Brain microvascular endothelial cell (primary cell): ENCODE data around the gene PCDHB7.
"Not testable (repeated sequence)": the region's sequence is repeated elsewhere in the genome, so short reads cannot be mapped to it uniquely, and the experiment has no call there.

ENCODE experiments used
- DNase-seq: peaks from one replicate; pipeline ENCODE4 v3.0.0-alpha.2; 2020
- H3K27ac ChIP-seq: fragments of 250-450 bp; sonication (Bioruptor Pico); 2 replicates; pipeline ENCODE4 v1.5.1; 2020; ENCODE audit warnings: mild to moderate bottlenecking, moderate library complexity
- H3K27me3 ChIP-seq: fragments of 250-450 bp; sonication (Bioruptor Pico); replicated peaks from 2 replicates; pipeline ENCODE4 v1.5.1; 2020; ENCODE audit warnings: mild to moderate bottlenecking
- H3K36me3 ChIP-seq: fragments of 250-450 bp; sonication (Bioruptor Pico); replicated peaks from 2 replicates; pipeline ENCODE4 v1.5.1; 2020; ENCODE audit warnings: mild to moderate bottlenecking
- H3K4me3 ChIP-seq: 2 replicates; pipeline ENCODE4 v1.5.1; 2011; ENCODE audit warnings: low read depth, mild to moderate bottlenecking, control low read depth, low read length, moderate library complexity
- CTCF ChIP-seq: IDR thresholded peaks from 2 replicates; pipeline ENCODE4 v1.5.1; 2011; ENCODE audit warnings: low read depth, mild to moderate bottlenecking, moderate library complexity, low read length, control low read depth, inconsistent platforms; ENCODE audit errors: missing control alignments
- in situ Hi-C: cut with HindIII; loops from 2 replicates; pipeline ENCODE4 v1.10.0; 2017; ENCODE audit warnings: low sequenced_read_pairs, low pct_ligation_motif_present

PCDHB7 gene

GRCh38 chr5:141149812-141150211, 22.6 kb upstream of the PCDHB7 start, which contains the start of gene PCDHB6:
Gene PCDHB6 (plus strand): TSS chr5:141150057. CDS start chr5:141150258, 201 bp downstream.
- in situ Hi-C loops, result no loop called here
- Histone ChIP-seq H3K27ac (no peak within 1 kb of the TSS), H3K4me3 (no peak within 1 kb of the TSS), H3K36me3 (no peaks in the 10 kb centered on the region), H3K27me3 (no peaks in the 10 kb centered on the region)
- no peak for TF ChIP-seq CTCF
- no peak for DNase-seq

GRCh38 chr5:141150224-141150992, 22.0 kb upstream of the PCDHB7 start:
- no peak for TF ChIP-seq CTCF
- Histone ChIP-seq H3K27me3 (no peaks in the 10 kb centered on the region), H3K4me3 (no peak overlapping the region), H3K27ac (no peak overlapping the region), H3K36me3 (no peaks in the 10 kb centered on the region)
- no peak for DNase-seq
- in situ Hi-C loops, result no loop called here

- Histone ChIP-seq H3K4me3 (no peak overlapping the region), H3K36me3 (no peaks in the 10 kb centered on the region), H3K27ac (no peak overlapping the region), H3K27me3 (no peaks in the 10 kb centered on the region)
- in situ Hi-C loops, result no loop called here
- TF ChIP-seq CTCF, result no peak
- no peak for DNase-seq
Measured at GRCh38 chr5:141150993-141151325, 21.5 kb upstream of the PCDHB7 start.

- DNase-seq, in situ Hi-C loops, H3K36me3 ChIP-seq, H3K27me3 ChIP-seq, H3K27ac ChIP-seq, H3K4me3 ChIP-seq: not testable (repeated sequence)
Measured at GRCh38 chr5:141151632-141152031, 20.8 kb upstream of the PCDHB7 start.

- DNase-seq, in situ Hi-C loops: not testable (repeated sequence)
Measured at GRCh38 chr5:141152096-141152495, 20.3 kb upstream of the PCDHB7 start.

GRCh38 chr5:141155540-141156374, 16.7 kb upstream of the PCDHB7 start:
- Histone ChIP-seq H3K27me3 (no peaks in the 10 kb centered on the region), H3K27ac (no peak overlapping the region), H3K36me3 (no peaks in the 10 kb centered on the region), H3K4me3 (no peak overlapping the region)
- in situ Hi-C loops, result no loop called here
- DNase-seq, result no peak
- TF ChIP-seq CTCF, result no peak

More at GRCh38 chr5:141152096-141152495, 20.3 kb upstream of the PCDHB7 start:
- not testable (repeated sequence) for H3K36me3 ChIP-seq, H3K27ac ChIP-seq, H3K4me3 ChIP-seq, H3K27me3 ChIP-seq

GRCh38 chr5:141157356-141157755, 15.1 kb upstream of the PCDHB7 start:
- DNase-seq, H3K27ac ChIP-seq, H3K27me3 ChIP-seq, H3K36me3 ChIP-seq, H3K4me3 ChIP-seq, in situ Hi-C loops: not testable (repeated sequence)

GRCh38 chr5:141157901-141158300, 14.5 kb upstream of the PCDHB7 start:
- H3K4me3 ChIP-seq, H3K27me3 ChIP-seq, H3K36me3 ChIP-seq, H3K27ac ChIP-seq, in situ Hi-C loops, DNase-seq: not testable (repeated sequence)

GRCh38 chr5:141174291-141175104, 2.1 kb downstream of the PCDHB7 start:
- H3K27me3 ChIP-seq, H3K4me3 ChIP-seq, H3K27ac ChIP-seq, in situ Hi-C loops, H3K36me3 ChIP-seq, DNase-seq: not testable (repeated sequence)
